Heart left ventricle (tissue), 13 donors: ENCODE data around the gene ECD.

Experiments used
- POLR2A ChIP-seq, 2 donors: fragments of 450-650 bp; IDR thresholded peaks; one replicate each; pipeline ENCODE4 v1.6.1; 2017; ENCODE audit warnings: antibody characterized with exemption in 2 of 2, mild to moderate bottlenecking in 2 of 2, moderate library complexity in 2 of 2
- TF ChIP-seq, protein P1 (sequence below), 12 donors: fragments of 200-600 bp; sonication (generic) in 4 of 12; IDR thresholded peaks; one replicate each; pipeline versions ENCODE4 v1.5.0 to v1.8.0; 2018 to 2022; ENCODE audit warnings: antibody characterized with exemption in 12 of 12, mild to moderate bottlenecking in 5 of 12
- donor health status: ischemic (EF 13 %, LVEDD 7.1; RV severe dilation, severe dysfunction).
- donor health status: DM: no; HTN: yes; CAD: no.
- donor health status: DM: no; HTN: no; CAD: no.
- donor health status: ischemic (EF 25% LVEDD 6.9; RV normal size, moderate dysfunction).
- donor health status: ischemic (EF 25% LVEDD 5.7; RV mildly dilated, moderate dysfunction).
- donor health status: ischemic (EF 35%, LVEDD 5.7; RV mildly dilated, moderate dysfunction).
- donor health status: nonischemic (EF 11% LVEDD 7.7; RV severe dilation, severe dysfunction).
- donor health status: DM: yes; HTN: yes; CAD: no.
- donor health status: PGD.
- donor health status: ischemic (EF 29% LVEDD 5.4; RV normal size, mild dysfunction).
- donor health status: nonischemic (EF 23%, LVEDD 6.1; RV moderate dilation, normal function).

DNA sequence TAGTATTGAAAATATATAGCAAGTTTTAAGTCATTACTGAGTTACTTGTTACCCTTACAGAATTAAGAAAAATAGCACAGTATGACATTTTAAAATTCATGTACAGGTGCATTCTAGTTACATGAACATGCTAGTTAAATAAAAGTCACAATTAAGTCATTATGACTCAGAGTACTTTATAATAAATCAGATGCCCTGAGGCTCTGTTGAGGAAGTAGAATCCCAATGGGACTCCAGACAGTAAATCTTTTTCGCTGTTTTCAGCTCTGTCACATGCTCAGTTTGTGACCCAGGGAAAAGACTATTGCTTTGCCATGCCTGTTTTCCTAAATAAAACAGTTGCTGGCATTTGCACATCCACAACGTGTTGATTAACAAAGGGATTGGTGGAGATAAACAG lies 36.5 kb downstream of the ECD start:
- TF ChIP-seq, protein P1, sequence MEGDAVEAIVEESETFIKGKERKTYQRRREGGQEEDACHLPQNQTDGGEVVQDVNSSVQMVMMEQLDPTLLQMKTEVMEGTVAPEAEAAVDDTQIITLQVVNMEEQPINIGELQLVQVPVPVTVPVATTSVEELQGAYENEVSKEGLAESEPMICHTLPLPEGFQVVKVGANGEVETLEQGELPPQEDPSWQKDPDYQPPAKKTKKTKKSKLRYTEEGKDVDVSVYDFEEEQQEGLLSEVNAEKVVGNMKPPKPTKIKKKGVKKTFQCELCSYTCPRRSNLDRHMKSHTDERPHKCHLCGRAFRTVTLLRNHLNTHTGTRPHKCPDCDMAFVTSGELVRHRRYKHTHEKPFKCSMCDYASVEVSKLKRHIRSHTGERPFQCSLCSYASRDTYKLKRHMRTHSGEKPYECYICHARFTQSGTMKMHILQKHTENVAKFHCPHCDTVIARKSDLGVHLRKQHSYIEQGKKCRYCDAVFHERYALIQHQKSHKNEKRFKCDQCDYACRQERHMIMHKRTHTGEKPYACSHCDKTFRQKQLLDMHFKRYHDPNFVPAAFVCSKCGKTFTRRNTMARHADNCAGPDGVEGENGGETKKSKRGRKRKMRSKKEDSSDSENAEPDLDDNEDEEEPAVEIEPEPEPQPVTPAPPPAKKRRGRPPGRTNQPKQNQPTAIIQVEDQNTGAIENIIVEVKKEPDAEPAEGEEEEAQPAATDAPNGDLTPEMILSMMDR (IDR thresholded peaks at IDR 0.05), result no peak
- TF ChIP-seq POLR2A (IDR thresholded peaks at IDR 0.05), result no peak
